Neuronal stem cell (in vitro differentiated cells): ENCODE data around the gene WFIKKN1.

Experiments used
- DNase-seq: peaks from one replicate; pipeline ENCODE4 v3.0.0-alpha.2; 2013; ENCODE audit warnings: low spot score
- H2AFZ ChIP-seq: one replicate; pipeline ENCODE4 v1.6.1; 2013; ENCODE audit warnings: mild to moderate bottlenecking, low read length, inconsistent platforms
- H2AK5ac ChIP-seq: 2 replicates; pipeline ENCODE4 v1.6.1; 2013; ENCODE audit warnings: low read depth, mild to moderate bottlenecking, inconsistent platforms, low read length, moderate library complexity, mixed read lengths
- H2BK120ac ChIP-seq: 2 replicates; pipeline ENCODE4 v1.6.1; 2013; ENCODE audit warnings: low read depth, mild to moderate bottlenecking, inconsistent platforms, low read length, moderate library complexity, mixed read lengths
- H2BK12ac ChIP-seq: one replicate; pipeline ENCODE4 v1.6.1; 2013; ENCODE audit warnings: low read length, inconsistent platforms
- H2BK15ac ChIP-seq: 2 replicates; pipeline ENCODE4 v1.6.1; 2013; ENCODE audit warnings: mild to moderate bottlenecking, low read length, inconsistent platforms, mixed read lengths
- H2BK5ac ChIP-seq: one replicate; pipeline ENCODE4 v1.6.1; 2013; ENCODE audit warnings: inconsistent platforms, mild to moderate bottlenecking, low read length, moderate library complexity
- H3K14ac ChIP-seq: one replicate; pipeline ENCODE4 v1.6.1; 2013; ENCODE audit warnings: low read length, inconsistent platforms
- H3K18ac ChIP-seq: 2 replicates; pipeline ENCODE4 v1.6.1; 2013; ENCODE audit warnings: low read length, inconsistent platforms
- H3K23ac ChIP-seq: 2 replicates; pipeline ENCODE4 v1.6.1; 2013; ENCODE audit warnings: low read depth, mild to moderate bottlenecking, mixed read lengths, low read length, inconsistent platforms; ENCODE audit not compliant: poor library complexity
- H3K27ac ChIP-seq: replicated peaks from 3 replicates; pipeline ENCODE4 v1.5.1; 2013; ENCODE audit warnings: low read length, inconsistent platforms
- H3K27me3 ChIP-seq, 3 experiments: 2 replicates each; pipeline ENCODE4 v1.6.1; 2013; ENCODE audit warnings: low read length in 3 of 3, mild to moderate bottlenecking in 2 of 3, inconsistent platforms in 1 of 3, low read depth in 1 of 3, mixed read lengths in 1 of 3, moderate library complexity in 1 of 3; ENCODE audit not compliant: control insufficient read depth in 3 of 3, insufficient read depth in 3 of 3
- H3K36me3 ChIP-seq, 2 donors: replicated peaks in 1 of 2; 2 replicates each; pipeline ENCODE4 v1.6.1; 2013; ENCODE audit warnings: low read length in 2 of 2; ENCODE audit not compliant: control insufficient read depth in 2 of 2, insufficient read depth in 2 of 2
- H3K4ac ChIP-seq: 2 replicates; pipeline ENCODE4 v1.6.1; 2013; ENCODE audit warnings: inconsistent platforms, mild to moderate bottlenecking, low read length, moderate library complexity
- H3K4me1 ChIP-seq, 2 donors: 1 replicate in 1 of 2; 2 replicates in 1 of 2; pipeline ENCODE4 v1.6.1; 2013; ENCODE audit warnings: low read length in 2 of 2, low read depth in 1 of 2; ENCODE audit not compliant: control insufficient read depth in 2 of 2, insufficient read depth in 1 of 2
- H3K4me2 ChIP-seq: one replicate; pipeline ENCODE4 v1.6.1; 2013; ENCODE audit warnings: mild to moderate bottlenecking, low read length, inconsistent platforms; ENCODE audit not compliant: insufficient read depth, poor library complexity, severe bottlenecking
- H3K4me3 ChIP-seq, 2 donors: 2 replicates each; pipeline ENCODE4 v1.5.1; 2013; ENCODE audit warnings: low read length in 2 of 2, mild to moderate bottlenecking in 2 of 2, inconsistent platforms in 1 of 2, moderate library complexity in 1 of 2
- H3K79me1 ChIP-seq: one replicate; pipeline ENCODE4 v1.6.1; 2013; ENCODE audit warnings: low read depth, mild to moderate bottlenecking, inconsistent platforms, low read length, moderate library complexity
- H3K9ac ChIP-seq: one replicate; pipeline ENCODE4 v1.6.1; 2013; ENCODE audit warnings: mild to moderate bottlenecking, low read depth, low read length, inconsistent platforms; ENCODE audit not compliant: poor library complexity
- H3K9me3 ChIP-seq, 2 donors: replicated peaks in 1 of 2; 2 replicates each; pipeline versions ENCODE3 to v1.6.1; 2013; ENCODE audit warnings: low read length in 2 of 2, mild to moderate bottlenecking in 2 of 2, inconsistent platforms in 1 of 2, low read depth in 1 of 2, mixed read lengths in 1 of 2, moderate library complexity in 1 of 2; ENCODE audit not compliant: control insufficient read depth in 2 of 2, insufficient read depth in 1 of 2
- H4K8ac ChIP-seq: one replicate; pipeline ENCODE4 v1.6.1; 2013; ENCODE audit warnings: low read depth, mild to moderate bottlenecking, inconsistent platforms, low read length, moderate library complexity
- H4K91ac ChIP-seq: one replicate; pipeline ENCODE4 v1.6.1; 2013; ENCODE audit warnings: low read length, low read depth, mild to moderate bottlenecking, inconsistent platforms; ENCODE audit not compliant: poor library complexity
- WGBS, 2 donors: extraction: QIAGEN DNeasy Blood & Tissue Kit; methylation state at CpG; one replicate each; pipeline ENCODE4 v1.1.7; 2013; ENCODE audit warnings: missing lambda C conversion rate in 2 of 2, mixed read lengths in 1 of 2; ENCODE audit not compliant: insufficient read length in 2 of 2, insufficient replicate concordance in 1 of 2; ENCODE audit errors: extremely low coverage in 2 of 2; 5-methylcytosine and 5-hydroxymethylcytosine counted together

Gene WFIKKN1

GRCh38 chr16:591892-592517, 38.8 kb upstream of the WFIKKN1 start:
- Histone ChIP-seq H3K14ac (peak overlapping the region; percentile 75), H4K8ac (no peak overlapping the region), H3K4me1 (peaks cover 9 to 16% of the 10 kb centered on the region in 2 donors), H2BK5ac (no peak overlapping the region), H3K4me2 (no peak overlapping the region), H3K27ac (no peak overlapping the region), H2AFZ (no peak overlapping the region), H3K9me3 (no peaks in the 10 kb centered on the region), H3K18ac (no peak overlapping the region), H3K27me3 (peaks cover 0 to 2% (median 0%) of the 10 kb centered on the region in 3 experiments), H3K36me3 (peaks cover 3 to 36% of the 10 kb centered on the region in 2 donors), H2BK15ac (no peak overlapping the region), H3K23ac (peak overlapping the region; percentile 45), H3K79me1 (peaks cover 25% of the 10 kb centered on the region), H3K4me3 (no peak overlapping the region), H2AK5ac (no peak overlapping the region), H2BK12ac (no peak overlapping the region), H4K91ac (no peak overlapping the region), H3K9ac (no peak overlapping the region), H2BK120ac (no peak overlapping the region), H3K4ac (no peak overlapping the region)
- no peak for DNase-seq
- WGBS, 2 donors: no CpG with 5 or more reads among the region's 15 CpGs

- Histone ChIP-seq H3K27me3 (peaks cover 0 to 2% (median 0%) of the 10 kb centered on the region in 3 experiments), H4K91ac (no peak overlapping the region), H3K4me2 (no peak overlapping the region), H3K36me3 (peaks cover 3 to 43% of the 10 kb centered on the region in 2 donors), H3K14ac (no peak overlapping the region), H4K8ac (peak overlapping the region; percentile 87), H2BK15ac (no peak overlapping the region), H3K79me1 (peaks cover 25% of the 10 kb centered on the region), H3K23ac (no peak overlapping the region), H2AFZ (no peak overlapping the region), H3K4me3 (no peak overlapping the region), H3K4me1 (peaks cover 9 to 16% of the 10 kb centered on the region in 2 donors), H3K27ac (no peak overlapping the region), H3K18ac (no peak overlapping the region), H3K9ac (peak overlapping the region; percentile 18), H3K4ac (no peak overlapping the region), H3K9me3 (no peaks in the 10 kb centered on the region), H2BK12ac (no peak overlapping the region), H2BK120ac (no peak overlapping the region), H2BK5ac (no peak overlapping the region), H2AK5ac (no peak overlapping the region)
- no CpG with 5 or more reads among the region's 24 CpGs for WGBS, 2 donors
- DNase-seq: no peak
Observed at GRCh38 chr16:592518-593306, 38.1 kb upstream of the WFIKKN1 start.

- Histone ChIP-seq H3K4me1 (peaks cover 6 to 11% of the 10 kb centered on the region in 2 donors), H3K36me3 (peaks cover 3 to 43% of the 10 kb centered on the region in 2 donors), H2BK120ac (no peak overlapping the region), H3K79me1 (peaks cover 25% of the 10 kb centered on the region), H3K14ac (no peak overlapping the region), H4K8ac (no peak overlapping the region), H3K9me3 (no peaks in the 10 kb centered on the region), H3K4me2 (no peak overlapping the region), H2AK5ac (no peak overlapping the region), H3K27me3 (peaks cover 0 to 2% (median 0%) of the 10 kb centered on the region in 3 experiments), H2BK15ac (no peak overlapping the region), H4K91ac (no peak overlapping the region), H3K27ac (no peak overlapping the region), H3K4ac (no peak overlapping the region), H3K23ac (no peak overlapping the region), H2AFZ (no peak overlapping the region), H2BK12ac (no peak overlapping the region), H3K18ac (no peak overlapping the region), H3K9ac (no peak overlapping the region), H2BK5ac (no peak overlapping the region), H3K4me3 (no peak overlapping the region)
- DNase-seq: no peak
- no CpG with 5 or more reads among the region's 9 CpGs for WGBS, 2 donors
Observed at GRCh38 chr16:593406-593805, 37.4 kb upstream of the WFIKKN1 start.

- peak overlapping the region; percentile 65 for H3K23ac ChIP-seq
- H3K9ac ChIP-seq: no peak overlapping the region
- no peak overlapping the region for H3K4me2 ChIP-seq
- DNase-seq: no peak
- H3K27ac ChIP-seq: no peak overlapping the region
- H2AFZ ChIP-seq: no peak overlapping the region
- H3K4me3 ChIP-seq: no peak overlapping the region
- no peak overlapping the region for H2BK5ac ChIP-seq
- no peak overlapping the region for H4K91ac ChIP-seq
- no peak overlapping the region for H2BK12ac ChIP-seq
- no peaks in the 10 kb centered on the region for H3K9me3 ChIP-seq
- H3K18ac ChIP-seq: no peak overlapping the region
- no peak overlapping the region for H4K8ac ChIP-seq
- peaks cover 0 to 2% (median 0%) of the 10 kb centered on the region in 3 experiments for H3K27me3 ChIP-seq
- no peak overlapping the region for H2BK120ac ChIP-seq
- H3K14ac ChIP-seq: no peak overlapping the region
- peaks cover 3 to 47% of the 10 kb centered on the region in 2 donors for H3K36me3 ChIP-seq
- no peak overlapping the region for H3K4ac ChIP-seq
- H3K4me1 ChIP-seq: peaks cover 6 to 9% of the 10 kb centered on the region in 2 donors
- peaks cover 26% of the 10 kb centered on the region for H3K79me1 ChIP-seq
- no CpG with 5 or more reads among the region's 16 CpGs for WGBS, 2 donors
- no peak overlapping the region for H2BK15ac ChIP-seq
- no peak overlapping the region for H2AK5ac ChIP-seq
Observed at GRCh38 chr16:593807-594206, 37.0 kb upstream of the WFIKKN1 start.
